NCI-H187 treated with DMSO at 0.1 percent for 48 hours (cell line): ENCODE data around the gene MYO5B.
"Not testable (repeated sequence)": the region's sequence is repeated elsewhere in the genome, so short reads cannot be mapped to it uniquely, and the experiment has no call there.

Experiments
- DNase-seq: peaks from one replicate; lab custom pipeline; 2025; lab: John Stamatoyannopoulos, UW

Gene MYO5B

GRCh38 chr18:49917742-49918141 is 277.2 kb downstream of the MYO5B start:
- DNase-seq: no peak

- DNase-seq: no peak
These were observed 279.6 kb downstream of the MYO5B start for GRCh38 chr18:49915352-49915751.

GRCh38 chr18:49913221-49913620 is 281.7 kb downstream of the MYO5B start:
- no peak for DNase-seq

GRCh38 chr18:49911427-49911826 is 283.5 kb downstream of the MYO5B start:
- no peak for DNase-seq

- no peak for DNase-seq
These were observed 284.0 kb downstream of the MYO5B start for GRCh38 chr18:49910986-49911385.

- no peak for DNase-seq
These were observed 284.9 kb downstream of the MYO5B start for GRCh38 chr18:49910019-49910418.

GRCh38 chr18:49907346-49907929 is 287.5 kb downstream of the MYO5B start:
- DNase-seq: no peak

GRCh38 chr18:49905771-49906170 is 289.2 kb downstream of the MYO5B start:
- no peak for DNase-seq

GRCh38 chr18:49904871-49905555 is 289.9 kb downstream of the MYO5B start:
- no peak for DNase-seq

GRCh38 chr18:49901862-49902340 is 293.0 kb downstream of the MYO5B start:
- no peak for DNase-seq

- no peak for DNase-seq
These were observed 295.2 kb downstream of the MYO5B start for GRCh38 chr18:49899657-49900330.

GRCh38 chr18:49898421-49898820 is 296.5 kb downstream of the MYO5B start:
- no peak for DNase-seq

- DNase-seq: no peak
These were observed 300.3 kb downstream of the MYO5B start for GRCh38 chr18:49894517-49895226.

- no peak for DNase-seq
These were observed 301.9 kb downstream of the MYO5B start for GRCh38 chr18:49893036-49893435.

- DNase-seq: no peak
These were observed 302.6 kb downstream of the MYO5B start for GRCh38 chr18:49892148-49892924.

GRCh38 chr18:49890041-49890440 is 304.9 kb downstream of the MYO5B start:
- DNase-seq: no peak

GRCh38 chr18:49889552-49889951 is 305.4 kb downstream of the MYO5B start:
- not testable (repeated sequence) for DNase-seq

- no peak for DNase-seq
These were observed 307.8 kb downstream of the MYO5B start for GRCh38 chr18:49886891-49887764.

GRCh38 chr18:49884959-49885358 is 310.0 kb downstream of the MYO5B start:
- no peak for DNase-seq

- DNase-seq: no peak
These were observed 310.5 kb downstream of the MYO5B start for GRCh38 chr18:49884465-49884864.

GRCh38 chr18:49880661-49881060 is 314.3 kb downstream of the MYO5B start:
- DNase-seq: no peak
